Esophagus muscularis mucosa (tissue), 4 donors: ENCODE measurements around the gene CDK14. TPM values are rescaled to one million over a fixed set of nuclear protein-coding genes. Genes with fewer than 3 reads are reported as not detected.

Source experiments
- DNase-seq: peaks from one replicate; pipeline ENCODE4 v3.0.0-alpha.2; 2017; ENCODE audit errors: extremely low spot score
- H3K27ac ChIP-seq, 4 donors: fragments of 200-600 bp; sonication (generic); replicated peaks in 1 of 4; 1 replicate in 3 of 4; 2 replicates in 1 of 4; pipeline ENCODE4 v1.5.1; 2016 to 2019; ENCODE audit warnings: mild to moderate bottlenecking in 1 of 4
- H3K27me3 ChIP-seq, 4 donors: fragments of 200-600 bp; sonication (generic); one replicate each; pipeline versions ENCODE4 v1.5.1 to v1.6.0; 2016 to 2019
- H3K36me3 ChIP-seq, 4 donors: fragments of 200-600 bp; sonication (generic); one replicate each; pipeline ENCODE4 v1.5.1; 2016 to 2019
- H3K4me1 ChIP-seq, 4 donors: fragments of 200-600 bp; sonication (generic); one replicate each; pipeline ENCODE4 v1.5.1; 2016 to 2019
- H3K4me3 ChIP-seq, 4 donors: fragments of 200-600 bp; sonication (generic); 1 replicate in 2 of 4; 2 replicates in 2 of 4; pipeline ENCODE4 v1.5.1; 2016 to 2019; ENCODE audit warnings: mild to moderate bottlenecking in 4 of 4, moderate library complexity in 1 of 4
- H3K9me3 ChIP-seq, 4 donors: fragments of 200-600 bp; sonication (generic); 1 replicate in 3 of 4; 2 replicates in 1 of 4; pipeline ENCODE4 v1.5.1; 2016 to 2019
- CTCF ChIP-seq, 3 experiments: fragments of 200-600 bp in 2 of 3; fragments of 450-650 bp in 1 of 3; sonication (generic) in 2 of 3; IDR thresholded peaks; one replicate each; pipeline ENCODE4 v1.5.1; 2017 to 2019; ENCODE audit warnings: antibody characterized with exemption in 3 of 3, mild to moderate bottlenecking in 2 of 3, moderate library complexity in 1 of 3
- EP300 ChIP-seq: sonication (generic); formaldehyde crosslinking; IDR thresholded peaks from one replicate; pipeline ENCODE4 v1.6.1; 2017; ENCODE audit warnings: antibody characterized with exemption
- POLR2A ChIP-seq: fragments of 450-650 bp; IDR thresholded peaks from one replicate; pipeline ENCODE4 v1.6.1; 2017; ENCODE audit warnings: antibody characterized with exemption, moderate library complexity, mild to moderate bottlenecking, low read depth
- POLR2AphosphoS5 ChIP-seq, 2 donors: sonication (generic); formaldehyde crosslinking; IDR thresholded peaks; one replicate each; pipeline ENCODE4 v1.6.1; 2017; ENCODE audit warnings: antibody characterized with exemption in 2 of 2
- WGBS: methylation state at CpG from one replicate; pipeline ENCODE4 v1.1.5; 2018; 5-methylcytosine and 5-hydroxymethylcytosine counted together
- intact Hi-C: fragments of 100-400 bp; cut with DNase I; formaldehyde crosslinking; loops from one replicate; pipeline ENCODE4 v1.15.1; 2023
- total RNA-seq, 4 donors: library from RNA; depleted of rRNA; stranded (reverse); fragments of >200 nt; gene quantifications; one replicate each; pipeline versions ENCODE4 v1.1.0 to v1.2.1, GENCODE V29; 2016

The CDK14 gene
- total RNA-seq, 4 donors from 2014 or later: 9.6 to 17.7 (median 14.3) TPM

- Histone ChIP-seq H3K4me3 (no peak overlapping the region), H3K36me3 (no peaks in the 10 kb centered on the region), H3K27ac (no peak overlapping the region), H3K27me3 (no peaks in the 10 kb centered on the region), H3K4me1 (peaks cover 0 to 13% (median 5%) of the 10 kb centered on the region in 4 donors), H3K9me3 (no peaks in the 10 kb centered on the region)
- WGBS: 73% methylated on average over 2 of the region's 2 CpGs
- TF ChIP-seq EP300: no peak
- no peak for TF ChIP-seq CTCF (IDR thresholded peaks at IDR 0.05)
- no peak for TF ChIP-seq POLR2A
- TF ChIP-seq POLR2AphosphoS5 (IDR thresholded peaks at IDR 0.05): no peak
- DNase-seq: no peak
- intact Hi-C loops: no loop called here
These were observed 229.7 kb downstream of the CDK14 start for GRCh38 chr7:90825779-90826178.

- TF ChIP-seq EP300 (no peak), POLR2AphosphoS5 (IDR thresholded peaks at IDR 0.05) (no peak), POLR2A (no peak)
- H3K27me3 ChIP-seq: no peaks in the 10 kb centered on the region
- no peak overlapping the region for H3K4me3 ChIP-seq
- no peak overlapping the region for H3K27ac ChIP-seq
- H3K36me3 ChIP-seq: no peaks in the 10 kb centered on the region
- peaks cover 0 to 17% (median 6%) of the 10 kb centered on the region in 4 donors for H3K4me1 ChIP-seq
- intact Hi-C loops: no loop called here
- DNase-seq: no peak
- H3K9me3 ChIP-seq: no peaks in the 10 kb centered on the region
- WGBS: 86% methylated on average over 3 of the region's 3 CpGs
These were observed 232.5 kb downstream of the CDK14 start for GRCh38 chr7:90828601-90829000.

GRCh38 chr7:90830308-90830707 lies 234.2 kb downstream of the CDK14 start:
- H3K4me3 ChIP-seq: no peak overlapping the region
- H3K4me1 ChIP-seq: peaks cover 0 to 5% (median 2%) of the 10 kb centered on the region in 4 donors
- no peak overlapping the region for H3K27ac ChIP-seq
- intact Hi-C loops: no loop called here
- no peak for DNase-seq
- no peaks in the 10 kb centered on the region for H3K9me3 ChIP-seq
- TF ChIP-seq CTCF (IDR thresholded peaks at IDR 0.05) (no peak), POLR2A (no peak), EP300 (no peak), POLR2AphosphoS5 (IDR thresholded peaks at IDR 0.05) (no peak)
- WGBS: 92% methylated on average over 3 of the region's 3 CpGs
- H3K36me3 ChIP-seq: no peaks in the 10 kb centered on the region
- H3K27me3 ChIP-seq: no peaks in the 10 kb centered on the region

- no peaks in the 10 kb centered on the region for H3K27me3 ChIP-seq
- DNase-seq: no peak
- intact Hi-C loops: no loop called here
- H3K27ac ChIP-seq: no peak overlapping the region
- H3K4me3 ChIP-seq: no peak overlapping the region
- peaks cover 0 to 3% (median 0%) of the 10 kb centered on the region in 4 donors for H3K9me3 ChIP-seq
- no peak for TF ChIP-seq POLR2AphosphoS5 (IDR thresholded peaks at IDR 0.05)
- no peak for TF ChIP-seq EP300
- no peak for TF ChIP-seq POLR2A
- no peak for TF ChIP-seq CTCF (IDR thresholded peaks at IDR 0.05)
- 96% methylated on average over 3 of the region's 3 CpGs for WGBS
- H3K36me3 ChIP-seq: no peaks in the 10 kb centered on the region
- H3K4me1 ChIP-seq: peaks cover 0 to 5% (median 2%) of the 10 kb centered on the region in 4 donors
These were observed 236.6 kb downstream of the CDK14 start for GRCh38 chr7:90832726-90833125.

- TF ChIP-seq CTCF (IDR thresholded peaks at IDR 0.05) (no peak), POLR2A (no peak)
- H3K27ac ChIP-seq: no peak overlapping the region
- peaks cover 0 to 5% (median 2%) of the 10 kb centered on the region in 4 donors for H3K4me1 ChIP-seq
- WGBS: 97% methylated on average over 1 of the region's 1 CpG
- H3K9me3 ChIP-seq: peaks cover 0 to 8% (median 2%) of the 10 kb centered on the region in 4 donors
- no peaks in the 10 kb centered on the region for H3K36me3 ChIP-seq
- DNase-seq: no peak
- intact Hi-C loops: no loop called here
- no peaks in the 10 kb centered on the region for H3K27me3 ChIP-seq
- no peak overlapping the region for H3K4me3 ChIP-seq
These were observed 237.3 kb downstream of the CDK14 start for GRCh38 chr7:90833443-90833842.
